Measurements from ENCODE around the gene AFF1.

DNA sequence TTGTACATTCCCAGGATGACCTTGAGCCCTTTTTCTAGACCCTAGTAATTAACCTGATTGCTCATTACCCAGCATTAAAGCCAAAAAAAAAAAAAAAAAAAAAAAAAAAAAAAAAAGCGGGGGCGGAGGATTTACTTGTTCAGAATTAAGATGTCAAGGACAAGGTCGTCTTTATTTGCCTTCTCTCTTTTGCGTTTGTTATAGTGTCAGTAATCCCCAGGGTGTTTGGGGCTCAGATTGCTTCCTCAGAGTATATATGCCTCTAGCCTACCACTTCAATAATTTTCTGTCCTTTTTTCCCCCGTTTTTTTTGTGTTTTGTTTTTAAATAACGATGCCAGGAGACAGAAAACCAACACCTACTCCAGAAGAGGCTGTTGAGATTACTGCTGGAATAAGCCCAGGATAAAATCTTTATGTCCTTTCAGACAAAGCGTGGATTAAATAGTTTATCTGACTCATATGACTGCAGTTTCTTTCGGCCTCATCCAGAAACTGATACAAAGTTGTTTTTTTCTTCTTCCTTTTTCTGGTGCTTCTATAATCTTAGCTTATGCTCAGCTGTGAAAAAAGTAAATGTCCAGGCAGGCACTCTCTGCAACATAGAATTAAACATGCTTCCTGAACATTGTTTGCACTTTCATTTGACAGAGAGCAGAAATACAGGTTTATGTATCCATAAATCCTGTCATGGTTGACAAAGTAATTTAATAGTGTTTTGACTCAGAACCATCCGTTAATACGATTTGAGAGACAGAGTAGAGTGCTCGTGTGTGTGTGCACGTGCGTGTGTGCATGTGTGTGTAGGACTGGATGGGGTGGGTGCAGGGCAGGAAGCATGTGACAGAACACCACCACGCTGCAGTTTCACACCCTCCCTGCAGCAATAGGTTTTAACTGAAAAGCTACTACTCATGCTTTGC, 138.6 kb downstream of the AFF1 start:
- TF ChIP-seq POLR2A (IDR thresholded peaks at IDR 0.05; ENCODE audit: low read depth, low read length) (0 out of 2 replicates have a peak, but pooled peaks have one; percentile 18), POLR2AphosphoS5 (IDR thresholded peaks at IDR 0.05; ENCODE audit: low read depth, low read length) (no peak), TAF1 (IDR thresholded peaks at IDR 0.05; ENCODE audit: low read depth, low read length) (no peak), PAX5 (IDR thresholded peaks at IDR 0.05; ENCODE audit: insufficient read depth, low read length, severe bottlenecking) (no peak), SPI1 (IDR thresholded peaks at IDR 0.05; ENCODE audit: low read depth, low read length) (no peak)
